Neuronal stem cell (in vitro differentiated cells): Measurements from ENCODE around the gene ROCK2.

Experiments used
- DNase-seq: peaks from one replicate; pipeline ENCODE4 v3.0.0-alpha.2; 2013; ENCODE audit warnings: low spot score
- H2AFZ ChIP-seq: one replicate; pipeline ENCODE4 v1.6.1; 2013; ENCODE audit warnings: mild to moderate bottlenecking, low read length, inconsistent platforms
- H2AK5ac ChIP-seq: 2 replicates; pipeline ENCODE4 v1.6.1; 2013; ENCODE audit warnings: low read depth, mild to moderate bottlenecking, inconsistent platforms, low read length, moderate library complexity, mixed read lengths
- H2BK120ac ChIP-seq: 2 replicates; pipeline ENCODE4 v1.6.1; 2013; ENCODE audit warnings: low read depth, mild to moderate bottlenecking, inconsistent platforms, low read length, moderate library complexity, mixed read lengths
- H2BK12ac ChIP-seq: one replicate; pipeline ENCODE4 v1.6.1; 2013; ENCODE audit warnings: low read length, inconsistent platforms
- H2BK15ac ChIP-seq: 2 replicates; pipeline ENCODE4 v1.6.1; 2013; ENCODE audit warnings: mild to moderate bottlenecking, low read length, inconsistent platforms, mixed read lengths
- H2BK5ac ChIP-seq: one replicate; pipeline ENCODE4 v1.6.1; 2013; ENCODE audit warnings: inconsistent platforms, mild to moderate bottlenecking, low read length, moderate library complexity
- H3K14ac ChIP-seq: one replicate; pipeline ENCODE4 v1.6.1; 2013; ENCODE audit warnings: low read length, inconsistent platforms
- H3K18ac ChIP-seq: 2 replicates; pipeline ENCODE4 v1.6.1; 2013; ENCODE audit warnings: low read length, inconsistent platforms
- H3K23ac ChIP-seq: 2 replicates; pipeline ENCODE4 v1.6.1; 2013; ENCODE audit warnings: low read depth, mild to moderate bottlenecking, mixed read lengths, low read length, inconsistent platforms; ENCODE audit not compliant: poor library complexity
- H3K27ac ChIP-seq: replicated peaks from 3 replicates; pipeline ENCODE4 v1.5.1; 2013; ENCODE audit warnings: low read length, inconsistent platforms
- H3K27me3 ChIP-seq, 3 experiments: 2 replicates each; pipeline ENCODE4 v1.6.1; 2013; ENCODE audit warnings: low read length in 3 of 3, mild to moderate bottlenecking in 2 of 3, inconsistent platforms in 1 of 3, low read depth in 1 of 3, mixed read lengths in 1 of 3, moderate library complexity in 1 of 3; ENCODE audit not compliant: control insufficient read depth in 3 of 3, insufficient read depth in 3 of 3
- H3K36me3 ChIP-seq, 2 donors: replicated peaks in 1 of 2; 2 replicates each; pipeline ENCODE4 v1.6.1; 2013; ENCODE audit warnings: low read length in 2 of 2; ENCODE audit not compliant: control insufficient read depth in 2 of 2, insufficient read depth in 2 of 2
- H3K4ac ChIP-seq: 2 replicates; pipeline ENCODE4 v1.6.1; 2013; ENCODE audit warnings: inconsistent platforms, mild to moderate bottlenecking, low read length, moderate library complexity
- H3K4me1 ChIP-seq, 2 donors: 1 replicate in 1 of 2; 2 replicates in 1 of 2; pipeline ENCODE4 v1.6.1; 2013; ENCODE audit warnings: low read length in 2 of 2, low read depth in 1 of 2; ENCODE audit not compliant: control insufficient read depth in 2 of 2, insufficient read depth in 1 of 2
- H3K4me2 ChIP-seq: one replicate; pipeline ENCODE4 v1.6.1; 2013; ENCODE audit warnings: mild to moderate bottlenecking, low read length, inconsistent platforms; ENCODE audit not compliant: insufficient read depth, poor library complexity, severe bottlenecking
- H3K4me3 ChIP-seq, 2 donors: 2 replicates each; pipeline ENCODE4 v1.5.1; 2013; ENCODE audit warnings: low read length in 2 of 2, mild to moderate bottlenecking in 2 of 2, inconsistent platforms in 1 of 2, moderate library complexity in 1 of 2
- H3K79me1 ChIP-seq: one replicate; pipeline ENCODE4 v1.6.1; 2013; ENCODE audit warnings: low read depth, mild to moderate bottlenecking, inconsistent platforms, low read length, moderate library complexity
- H3K9ac ChIP-seq: one replicate; pipeline ENCODE4 v1.6.1; 2013; ENCODE audit warnings: mild to moderate bottlenecking, low read depth, low read length, inconsistent platforms; ENCODE audit not compliant: poor library complexity
- H3K9me3 ChIP-seq, 2 donors: replicated peaks in 1 of 2; 2 replicates each; pipeline versions ENCODE3 to v1.6.1; 2013; ENCODE audit warnings: low read length in 2 of 2, mild to moderate bottlenecking in 2 of 2, inconsistent platforms in 1 of 2, low read depth in 1 of 2, mixed read lengths in 1 of 2, moderate library complexity in 1 of 2; ENCODE audit not compliant: control insufficient read depth in 2 of 2, insufficient read depth in 1 of 2
- H4K8ac ChIP-seq: one replicate; pipeline ENCODE4 v1.6.1; 2013; ENCODE audit warnings: low read depth, mild to moderate bottlenecking, inconsistent platforms, low read length, moderate library complexity
- H4K91ac ChIP-seq: one replicate; pipeline ENCODE4 v1.6.1; 2013; ENCODE audit warnings: low read length, low read depth, mild to moderate bottlenecking, inconsistent platforms; ENCODE audit not compliant: poor library complexity
- WGBS, 2 donors: extraction: QIAGEN DNeasy Blood & Tissue Kit; methylation state at CpG; one replicate each; pipeline ENCODE4 v1.1.7; 2013; ENCODE audit warnings: missing lambda C conversion rate in 2 of 2, mixed read lengths in 1 of 2; ENCODE audit not compliant: insufficient read length in 2 of 2, insufficient replicate concordance in 1 of 2; ENCODE audit errors: extremely low coverage in 2 of 2; 5-methylcytosine and 5-hydroxymethylcytosine counted together

The ROCK2 gene

DNA sequence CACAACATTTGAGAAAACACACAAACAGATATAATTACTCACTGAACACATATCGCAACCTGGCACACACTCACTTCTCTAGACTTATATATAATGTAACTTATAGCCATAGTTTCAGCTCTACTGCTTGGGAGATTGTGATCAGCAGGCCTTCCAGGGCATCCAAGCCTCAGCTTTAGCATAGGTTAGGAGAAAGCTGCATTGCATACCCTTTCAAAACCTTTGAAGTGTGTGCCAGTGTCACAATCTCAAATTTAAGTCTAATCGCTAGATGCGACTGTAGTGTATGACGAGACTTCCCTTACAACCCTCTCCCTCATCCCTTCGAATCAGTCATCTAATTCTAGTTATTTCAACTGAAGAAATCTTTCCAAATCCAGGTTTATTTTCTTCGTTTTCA, 158.3 kb downstream of the ROCK2 start:
- Histone ChIP-seq H3K18ac (no peak overlapping the region), H2AK5ac (no peak overlapping the region), H3K4me3 (no peak overlapping the region), H4K8ac (no peak overlapping the region), H2BK15ac (no peak overlapping the region), H3K36me3 (peaks cover 7 to 86% of the 10 kb centered on the region in 2 donors), H2BK120ac (no peak overlapping the region), H3K14ac (no peak overlapping the region), H3K9me3 (peaks cover 0 to 3% of the 10 kb centered on the region in 2 donors), H2AFZ (no peak overlapping the region), H3K27ac (no peak overlapping the region), H4K91ac (no peak overlapping the region), H3K4me2 (no peak overlapping the region), H3K4me1 (no peaks in the 10 kb centered on the region), H3K4ac (no peak overlapping the region), H3K9ac (no peak overlapping the region), H2BK5ac (no peak overlapping the region), H3K79me1 (no peaks in the 10 kb centered on the region), H2BK12ac (no peak overlapping the region), H3K27me3 (no peaks in the 10 kb centered on the region), H3K23ac (no peak overlapping the region)
- WGBS, 2 donors: no CpG with 5 or more reads among the region's 6 CpGs
- DNase-seq: no peak

DNA sequence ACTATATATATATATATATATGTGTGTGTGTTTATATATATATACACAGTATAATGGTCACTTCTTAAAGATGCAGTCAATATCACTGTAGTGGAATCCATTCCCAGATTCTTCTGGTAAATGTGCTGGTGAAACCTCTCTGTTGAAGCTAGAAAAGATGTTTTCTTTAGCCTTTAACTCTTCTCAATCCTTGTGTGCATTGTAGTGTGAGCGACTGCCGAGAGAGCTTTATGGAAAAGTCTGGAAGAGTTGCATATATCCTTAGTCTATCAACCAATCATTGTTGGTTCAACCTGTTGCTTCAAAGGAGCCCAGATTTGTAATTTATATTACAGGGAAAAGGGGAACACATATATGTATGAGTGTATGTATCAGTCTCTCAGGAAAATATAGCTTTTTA, 161.5 kb downstream of the ROCK2 start:
- no CpG with 5 or more reads among the region's 2 CpGs for WGBS, 2 donors
- no peaks in the 10 kb centered on the region for H3K79me1 ChIP-seq
- no peak overlapping the region for H3K27ac ChIP-seq
- no peaks in the 10 kb centered on the region for H3K4me1 ChIP-seq
- no peak overlapping the region for H3K4me2 ChIP-seq
- H2BK5ac ChIP-seq: no peak overlapping the region
- no peak overlapping the region for H3K4ac ChIP-seq
- H2AK5ac ChIP-seq: no peak overlapping the region
- no peak for DNase-seq
- no peak overlapping the region for H2BK120ac ChIP-seq
- H3K14ac ChIP-seq: no peak overlapping the region
- peaks cover 4 to 88% of the 10 kb centered on the region in 2 donors for H3K36me3 ChIP-seq
- H2BK15ac ChIP-seq: no peak overlapping the region
- no peak overlapping the region for H4K91ac ChIP-seq
- H3K4me3 ChIP-seq: no peak overlapping the region
- no peak overlapping the region for H2BK12ac ChIP-seq
- no peak overlapping the region for H3K9ac ChIP-seq
- H3K23ac ChIP-seq: no peak overlapping the region
- no peaks in the 10 kb centered on the region for H3K27me3 ChIP-seq
- H3K9me3 ChIP-seq: no peaks in the 10 kb centered on the region
- no peak overlapping the region for H2AFZ ChIP-seq
- no peak overlapping the region for H4K8ac ChIP-seq
- no peak overlapping the region for H3K18ac ChIP-seq

DNA sequence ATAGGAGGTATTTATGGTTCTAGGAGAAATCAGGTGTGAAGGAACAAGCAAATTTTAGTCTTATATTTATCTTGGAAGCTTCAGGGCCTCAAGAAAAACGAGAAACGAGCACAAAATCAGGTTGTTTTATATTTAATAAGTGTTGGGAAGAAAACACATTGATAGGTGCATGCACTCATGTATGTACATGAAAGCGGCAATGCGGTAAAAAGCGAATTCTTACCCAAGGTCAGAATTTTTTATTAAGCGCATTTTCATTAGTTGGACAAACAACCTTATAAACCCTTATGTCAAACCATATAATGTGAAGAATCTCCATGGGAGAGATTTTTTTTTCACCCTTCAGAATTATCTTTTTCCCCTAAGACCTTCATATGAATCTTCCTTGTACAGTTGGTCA, 163.8 kb downstream of the ROCK2 start:
- Histone ChIP-seq H2AFZ (no peak overlapping the region), H3K18ac (no peak overlapping the region), H3K14ac (no peak overlapping the region), H3K27me3 (no peaks in the 10 kb centered on the region), H4K8ac (no peak overlapping the region), H2BK12ac (no peak overlapping the region), H3K9ac (no peak overlapping the region), H3K79me1 (no peaks in the 10 kb centered on the region), H3K4me1 (peaks cover 0 to 2% of the 10 kb centered on the region in 2 donors), H3K4me2 (no peak overlapping the region), H2BK15ac (no peak overlapping the region), H4K91ac (no peak overlapping the region), H3K23ac (no peak overlapping the region), H3K9me3 (no peaks in the 10 kb centered on the region), H3K4ac (no peak overlapping the region), H3K36me3 (peaks cover 1 to 68% of the 10 kb centered on the region in 2 donors), H2BK5ac (no peak overlapping the region), H3K27ac (no peak overlapping the region), H2BK120ac (no peak overlapping the region), H3K4me3 (no peak overlapping the region), H2AK5ac (no peak overlapping the region)
- DNase-seq: no peak
- no CpG with 5 or more reads among the region's 6 CpGs for WGBS, 2 donors

DNA sequence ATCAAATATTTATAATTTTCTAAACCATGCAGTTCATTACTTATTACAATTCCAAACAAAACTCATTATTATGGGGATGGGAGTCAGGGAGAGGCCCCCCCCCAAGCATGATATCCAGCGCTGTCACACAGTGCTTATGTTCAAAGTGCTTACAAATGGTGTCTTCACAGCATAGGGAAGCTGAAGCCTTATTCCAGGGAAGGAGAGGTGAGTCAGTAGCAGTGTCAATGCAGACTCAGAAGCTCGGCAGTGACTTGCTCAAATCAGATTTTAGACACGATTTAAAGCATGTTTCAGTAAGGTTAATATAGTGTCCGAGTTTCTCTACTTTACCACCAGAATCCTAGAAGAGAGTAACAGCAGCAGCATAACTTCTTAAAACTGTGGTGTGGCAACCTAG, 164.5 kb downstream of the ROCK2 start:
- H3K23ac ChIP-seq: no peak overlapping the region
- WGBS, 2 donors: no CpG with 5 or more reads among the region's 4 CpGs
- no peaks in the 10 kb centered on the region for H3K79me1 ChIP-seq
- no peaks in the 10 kb centered on the region for H3K9me3 ChIP-seq
- H2AFZ ChIP-seq: no peak overlapping the region
- no peak overlapping the region for H3K27ac ChIP-seq
- H3K27me3 ChIP-seq: no peaks in the 10 kb centered on the region
- no peak overlapping the region for H3K14ac ChIP-seq
- no peak overlapping the region for H3K18ac ChIP-seq
- no peak overlapping the region for H2AK5ac ChIP-seq
- H2BK120ac ChIP-seq: no peak overlapping the region
- H3K4me1 ChIP-seq: peaks cover 0 to 5% of the 10 kb centered on the region in 2 donors
- no peak overlapping the region for H2BK5ac ChIP-seq
- DNase-seq: no peak
- H2BK15ac ChIP-seq: no peak overlapping the region
- H3K4me2 ChIP-seq: no peak overlapping the region
- no peak overlapping the region for H3K4me3 ChIP-seq
- H4K8ac ChIP-seq: peak overlapping the region; percentile 65
- no peak overlapping the region for H2BK12ac ChIP-seq
- H3K4ac ChIP-seq: no peak overlapping the region
- H4K91ac ChIP-seq: no peak overlapping the region
- H3K36me3 ChIP-seq: peaks cover 1 to 63% of the 10 kb centered on the region in 2 donors
- H3K9ac ChIP-seq: no peak overlapping the region
